OCI-LY3 (cell line): ENCODE measurements around the gene DYDC2.

Experiments used
- EZH2phosphoT487 ChIP-seq: fragments of 200-600 bp; shearing (Covaris generic); IDR thresholded peaks from 2 replicates; pipeline ENCODE4 v1.6.1; 2018; ENCODE audit warnings: antibody characterized with exemption, mixed run types, low read depth
- TF ChIP-seq, protein P1 (sequence below): fragments of 200-600, 300-600 bp; sonication (generic); IDR thresholded peaks from 2 replicates; pipeline ENCODE4 v1.5.1; 2014; ENCODE audit warnings: antibody characterized with exemption, low read length, low read depth

DNA sequence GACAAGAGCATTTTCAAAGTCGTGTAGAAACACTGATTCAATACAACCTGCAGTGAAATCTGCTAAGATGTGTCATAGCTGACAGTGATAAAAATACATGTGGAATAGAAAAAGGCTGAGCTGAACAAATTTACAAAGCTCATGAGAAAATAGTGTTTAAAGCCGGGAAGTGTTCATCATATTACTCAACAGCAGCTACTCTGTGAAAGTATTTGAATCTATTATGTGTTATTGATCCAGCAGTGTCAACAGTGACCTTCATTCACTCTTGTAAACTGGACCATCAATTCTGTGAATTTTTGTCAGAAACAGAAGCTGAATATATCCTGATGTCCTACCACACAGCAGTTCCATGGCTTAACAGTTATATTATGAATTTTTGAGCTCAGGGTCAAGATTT is 11.7 kb upstream of the DYDC2 start:
- TF ChIP-seq, protein P1, sequence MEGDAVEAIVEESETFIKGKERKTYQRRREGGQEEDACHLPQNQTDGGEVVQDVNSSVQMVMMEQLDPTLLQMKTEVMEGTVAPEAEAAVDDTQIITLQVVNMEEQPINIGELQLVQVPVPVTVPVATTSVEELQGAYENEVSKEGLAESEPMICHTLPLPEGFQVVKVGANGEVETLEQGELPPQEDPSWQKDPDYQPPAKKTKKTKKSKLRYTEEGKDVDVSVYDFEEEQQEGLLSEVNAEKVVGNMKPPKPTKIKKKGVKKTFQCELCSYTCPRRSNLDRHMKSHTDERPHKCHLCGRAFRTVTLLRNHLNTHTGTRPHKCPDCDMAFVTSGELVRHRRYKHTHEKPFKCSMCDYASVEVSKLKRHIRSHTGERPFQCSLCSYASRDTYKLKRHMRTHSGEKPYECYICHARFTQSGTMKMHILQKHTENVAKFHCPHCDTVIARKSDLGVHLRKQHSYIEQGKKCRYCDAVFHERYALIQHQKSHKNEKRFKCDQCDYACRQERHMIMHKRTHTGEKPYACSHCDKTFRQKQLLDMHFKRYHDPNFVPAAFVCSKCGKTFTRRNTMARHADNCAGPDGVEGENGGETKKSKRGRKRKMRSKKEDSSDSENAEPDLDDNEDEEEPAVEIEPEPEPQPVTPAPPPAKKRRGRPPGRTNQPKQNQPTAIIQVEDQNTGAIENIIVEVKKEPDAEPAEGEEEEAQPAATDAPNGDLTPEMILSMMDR: no peak
- TF ChIP-seq EZH2phosphoT487: no peak
